GM23248 (cell line): ENCODE data around the gene MRPL45. TPM values are rescaled to one million over a fixed set of nuclear protein-coding genes. Genes with fewer than 3 reads are reported as not detected.

Experiments
- DNase-seq: peaks from one replicate; pipeline ENCODE4 v3.0.0-alpha.2; 2015
- H2AFZ ChIP-seq: fragments of 200-600 bp; sonication (generic); 2 replicates; pipeline ENCODE4 v1.6.1; 2016; ENCODE audit warnings: antibody characterized with exemption
- H3F3A ChIP-seq: fragments of 200-600 bp; sonication (generic); 2 replicates; pipeline ENCODE4 v1.6.1; 2016; ENCODE audit warnings: mild to moderate bottlenecking, antibody characterized with exemption, mixed run types; ENCODE audit not compliant: insufficient read depth
- H3K27ac ChIP-seq: fragments of 200-600 bp; sonication (generic); 2 replicates; pipeline ENCODE4 v1.5.1; 2016; ENCODE audit warnings: mild to moderate bottlenecking
- H3K27me3 ChIP-seq: fragments of 200-600 bp; sonication (generic); replicated peaks from 2 replicates; pipeline ENCODE4 v1.6.1; 2016; ENCODE audit warnings: mild to moderate bottlenecking; ENCODE audit not compliant: insufficient read depth
- H3K36me3 ChIP-seq: fragments of 200-600 bp; sonication (generic); 2 replicates; pipeline ENCODE4 v1.6.1; 2016; ENCODE audit warnings: low read depth, mild to moderate bottlenecking
- H3K4me1 ChIP-seq: fragments of 200-600 bp; sonication (generic); 2 replicates; pipeline ENCODE4 v1.6.1; 2016; ENCODE audit warnings: mild to moderate bottlenecking; ENCODE audit not compliant: insufficient read depth
- H3K4me2 ChIP-seq: fragments of 200-600 bp; sonication (generic); one replicate; pipeline ENCODE4 v1.6.1; 2016; ENCODE audit warnings: mild to moderate bottlenecking; ENCODE audit not compliant: unreplicated experiment
- H3K4me3 ChIP-seq: fragments of 200-600 bp; sonication (generic); 2 replicates; pipeline ENCODE4 v1.5.1; 2016; ENCODE audit warnings: mild to moderate bottlenecking
- H3K79me2 ChIP-seq: fragments of 200-600 bp; sonication (generic); 2 replicates; pipeline ENCODE4 v1.6.1; 2016; ENCODE audit warnings: mild to moderate bottlenecking; ENCODE audit not compliant: insufficient read depth
- H3K9ac ChIP-seq: fragments of 200-600 bp; sonication (generic); 2 replicates; pipeline ENCODE4 v1.6.1; 2016; ENCODE audit warnings: mild to moderate bottlenecking
- H3K9me2 ChIP-seq: fragments of 200-600 bp; sonication (generic); 2 replicates; pipeline ENCODE4 v1.6.1; 2016; ENCODE audit warnings: mixed run types, mild to moderate bottlenecking, moderate library complexity; ENCODE audit not compliant: insufficient read depth
- H3K9me3 ChIP-seq: fragments of 200-600 bp; sonication (generic); one replicate; pipeline ENCODE4 v1.6.1; 2017; ENCODE audit warnings: low read depth
- H4K20me1 ChIP-seq: fragments of 200-600 bp; sonication (generic); 2 replicates; pipeline ENCODE4 v1.6.0; 2016; ENCODE audit not compliant: insufficient read depth
- EZH2 ChIP-seq: fragments of 200-600 bp; sonication (generic); IDR thresholded peaks from 2 replicates; pipeline ENCODE4 v1.6.1; 2018; ENCODE audit warnings: antibody characterized with exemption, mild to moderate bottlenecking; ENCODE audit not compliant: insufficient read depth, poor library complexity, severe bottlenecking
- EZH2phosphoT487 ChIP-seq: fragments of 200-600 bp; sonication (generic); IDR thresholded peaks from 2 replicates; pipeline ENCODE4 v1.6.1; 2018; ENCODE audit warnings: antibody characterized with exemption, moderate library complexity, mild to moderate bottlenecking, low read depth; ENCODE audit not compliant: insufficient read depth
- WGBS, 2 experiments: methylation state at CpG; one replicate each; pipeline ENCODE4 v1.1.6; 2015 to 2017; ENCODE audit warnings: low lambda C conversion rate in 2 of 2, low coverage in 1 of 2; ENCODE audit errors: missing lambda C conversion rate in 2 of 2; 5-methylcytosine and 5-hydroxymethylcytosine counted together
- in situ Hi-C: fragments of 300-500 bp; cut with MboI; formaldehyde crosslinking; loops from 2 replicates; pipeline ENCODE4 v1.15.0; 2020
- polyA plus RNA-seq: library from polyadenylated mRNA; unstranded; fragments of >200 nt; fragmentation: Nextera tagmentation; extraction: Ambion mirVana; gene quantifications from 2 replicates; pipeline ENCODE4 v1.2.1, GENCODE V29; 2016
- total RNA-seq: library from RNA; depleted of rRNA; stranded (reverse); fragments of >200 nt; shearing (Covaris generic); gene quantifications from 2 replicates; pipeline ENCODE4 v1.2.3, GENCODE V29; 2014

Gene MRPL45
- total and polyA plus RNA-seq, 2 experiments from 2014 or later: 32.0 to 42.6 TPM

GRCh38 chr17:38322897-38323296 is 25.9 kb downstream of the MRPL45 start:
- 97 to 100% methylated on average over 1 of the region's 1 CpG for WGBS, 2 experiments
- no peaks in the 10 kb centered on the region for H3K27me3 ChIP-seq
- no peaks in the 10 kb centered on the region for H4K20me1 ChIP-seq
- no peaks in the 10 kb centered on the region for H3K4me1 ChIP-seq
- no peak overlapping the region for H2AFZ ChIP-seq
- H3K36me3 ChIP-seq: peaks cover 12% of the 10 kb centered on the region; the same call in 1 of the 2 replicates
- H3K27ac ChIP-seq: no peak overlapping the region
- no peak overlapping the region for H3K4me3 ChIP-seq
- in situ Hi-C loops: no loop called here
- TF ChIP-seq EZH2: no peak
- no peak for TF ChIP-seq EZH2phosphoT487
- no peaks in the 10 kb centered on the region for H3F3A ChIP-seq
- no peaks in the 10 kb centered on the region for H3K9me2 ChIP-seq
- no peaks in the 10 kb centered on the region for H3K79me2 ChIP-seq
- DNase-seq: no peak
- H3K9me3 ChIP-seq: no peaks in the 10 kb centered on the region
- H3K9ac ChIP-seq: no peak overlapping the region
- H3K4me2 ChIP-seq: no peak overlapping the region

GRCh38 chr17:38324141-38324697 is 27.3 kb downstream of the MRPL45 start:
- H3K79me2 ChIP-seq: no peaks in the 10 kb centered on the region
- in situ Hi-C loops: no loop called here
- H3K4me2 ChIP-seq: no peak overlapping the region
- no peaks in the 10 kb centered on the region for H3F3A ChIP-seq
- no peak overlapping the region for H2AFZ ChIP-seq
- H3K9ac ChIP-seq: no peak overlapping the region
- peaks cover 11% of the 10 kb centered on the region; the same call in 1 of the 2 replicates for H3K36me3 ChIP-seq
- no peak overlapping the region for H3K27ac ChIP-seq
- DNase-seq: no peak
- H3K27me3 ChIP-seq: no peaks in the 10 kb centered on the region
- WGBS, 2 experiments: 76 to 84% methylated on average over 3 of the region's 3 CpGs
- H3K9me3 ChIP-seq: no peaks in the 10 kb centered on the region
- TF ChIP-seq EZH2: no peak
- TF ChIP-seq EZH2phosphoT487: no peak
- no peaks in the 10 kb centered on the region for H3K4me1 ChIP-seq
- H4K20me1 ChIP-seq: no peaks in the 10 kb centered on the region
- H3K4me3 ChIP-seq: no peak overlapping the region
- H3K9me2 ChIP-seq: no peaks in the 10 kb centered on the region

GRCh38 chr17:38324772-38325171 is 27.8 kb downstream of the MRPL45 start:
- Histone ChIP-seq H2AFZ (no peak overlapping the region), H3K9me3 (no peaks in the 10 kb centered on the region), H3K36me3 (peaks cover 7% of the 10 kb centered on the region; the same call in 1 of the 2 replicates), H3K4me2 (no peak overlapping the region), H3K4me1 (no peaks in the 10 kb centered on the region), H3K79me2 (no peaks in the 10 kb centered on the region), H3K27me3 (no peaks in the 10 kb centered on the region), H3F3A (no peaks in the 10 kb centered on the region), H4K20me1 (no peaks in the 10 kb centered on the region), H3K27ac (no peak overlapping the region), H3K9me2 (no peaks in the 10 kb centered on the region), H3K4me3 (no peak overlapping the region), H3K9ac (no peak overlapping the region)
- WGBS, 2 experiments: 92 to 100% methylated on average over 2 of the region's 2 CpGs
- DNase-seq: no peak
- no peak for TF ChIP-seq EZH2phosphoT487
- no peak for TF ChIP-seq EZH2
- in situ Hi-C loops: no loop called here

GRCh38 chr17:38325221-38325851 is 28.4 kb downstream of the MRPL45 start:
- Histone ChIP-seq H3K4me2 (no peak overlapping the region), H3K27ac (no peak overlapping the region)
- in situ Hi-C loops: no loop called here

More at GRCh38 chr17:38325221-38325851, 28.4 kb downstream of the MRPL45 start:
- 62 to 71% methylated on average over 5 of the region's 5 CpGs for WGBS, 2 experiments
- no peak overlapping the region for H3K4me3 ChIP-seq
- no peaks in the 10 kb centered on the region for H3F3A ChIP-seq
- H4K20me1 ChIP-seq: no peaks in the 10 kb centered on the region
- no peak for DNase-seq
- no peaks in the 10 kb centered on the region for H3K9me2 ChIP-seq
- no peaks in the 10 kb centered on the region for H3K27me3 ChIP-seq
- no peaks in the 10 kb centered on the region for H3K4me1 ChIP-seq
- no peaks in the 10 kb centered on the region for H3K79me2 ChIP-seq
- TF ChIP-seq EZH2 (no peak), EZH2phosphoT487 (no peak)
- H3K9me3 ChIP-seq: no peaks in the 10 kb centered on the region
- H3K9ac ChIP-seq: no peak overlapping the region
- peaks cover 7% of the 10 kb centered on the region; the same call in 1 of the 2 replicates for H3K36me3 ChIP-seq
- no peak overlapping the region for H2AFZ ChIP-seq
